HG03025 (cell line): ENCODE results near the gene ITLN2.
"Not testable (repeated sequence)": the region's sequence is repeated elsewhere in the genome, so short reads cannot be mapped to it uniquely, and the experiment has no call there.

Experiments used
- ATAC-seq: cut with Tn5 transposase; IDR thresholded peaks from one replicate; pipeline ENCODE4 v1.9.1; 2021; ENCODE audit warnings: mild to moderate bottlenecking, moderate library complexity; ENCODE audit not compliant: unreplicated experiment, low FRiP score

Gene ITLN2

GRCh38 chr1:160956966-160957365 is 2.4 kb upstream of the ITLN2 start:
- ATAC-seq = no peak

GRCh38 chr1:160953030-160953429 is 1.6 kb downstream of the ITLN2 start:
- no peak for ATAC-seq

GRCh38 chr1:160952129-160952510 is 2.5 kb downstream of the ITLN2 start:
- ATAC-seq = no peak

- no peak for ATAC-seq
These were observed 3.0 kb downstream of the ITLN2 start for GRCh38 chr1:160951443-160952128.

- ATAC-seq = no peak
These were observed 4.0 kb downstream of the ITLN2 start for GRCh38 chr1:160950657-160951056.

- no peak for ATAC-seq
These were observed 4.7 kb downstream of the ITLN2 start for GRCh38 chr1:160949881-160950280.

GRCh38 chr1:160949216-160949880 is 5.3 kb downstream of the ITLN2 start:
- not testable (repeated sequence) for ATAC-seq

- not testable (repeated sequence) for ATAC-seq
These were observed 7.3 kb downstream of the ITLN2 start for GRCh38 chr1:160947174-160947759.

GRCh38 chr1:160945881-160946280 is 8.7 kb downstream of the ITLN2 start:
- not testable (repeated sequence) for ATAC-seq

- ATAC-seq = no peak
These were observed 9.5 kb downstream of the ITLN2 start for GRCh38 chr1:160945079-160945478.

GRCh38 chr1:160942926-160943325 is 11.7 kb downstream of the ITLN2 start:
- no peak for ATAC-seq

GRCh38 chr1:160936666-160937065 is 17.9 kb downstream of the ITLN2 start:
- ATAC-seq = not testable (repeated sequence)

- no peak for ATAC-seq
These were observed 18.9 kb downstream of the ITLN2 start for GRCh38 chr1:160935527-160936258.

- not testable (repeated sequence) for ATAC-seq
These were observed 21.3 kb downstream of the ITLN2 start for GRCh38 chr1:160933305-160933704.

GRCh38 chr1:160925652-160926244 is 28.9 kb downstream of the ITLN2 start:
- ATAC-seq = no peak

- no peak for ATAC-seq
These were observed 29.6 kb downstream of the ITLN2 start for GRCh38 chr1:160924791-160925651.

GRCh38 chr1:160916666-160917065 is 37.9 kb downstream of the ITLN2 start:
- ATAC-seq = no peak

GRCh38 chr1:160913229-160913628 is 41.4 kb downstream of the ITLN2 start:
- not testable (repeated sequence) for ATAC-seq

- no peak for ATAC-seq
These were observed 42.7 kb downstream of the ITLN2 start for GRCh38 chr1:160911925-160912324.

GRCh38 chr1:160911441-160911840 is 43.2 kb downstream of the ITLN2 start:
- ATAC-seq = no peak
